PFSK-1 (cell line): ENCODE measurements around the gene THSD4.

ENCODE experiments used
- REST ChIP-seq, 2 experiments: IDR thresholded peaks; 2 replicates each; pipeline versions ENCODE4 v1.6.1 to v1.8.0; 2011 to 2012; ENCODE audit warnings: low read depth in 2 of 2, low read length in 2 of 2, control low read depth in 1 of 2, inconsistent platforms in 1 of 2, mild to moderate bottlenecking in 1 of 2, moderate library complexity in 1 of 2; ENCODE audit not compliant: insufficient read depth in 1 of 2
- TAF1 ChIP-seq: IDR thresholded peaks from 2 replicates; pipeline ENCODE4 v1.6.1; 2012; ENCODE audit warnings: low read length, control low read depth, borderline replicate concordance; ENCODE audit not compliant: insufficient read depth

GRCh38 chr15:71510763-71511162, 395.5 kb downstream of the THSD4 start:
- TF ChIP-seq TAF1 = no peak
- no peak for TF ChIP-seq REST (IDR thresholded peaks at IDR 0.05; ENCODE audit: insufficient read depth in 1 of 2, low read depth in 2 of 2, low read length in 2 of 2)
